Vagina (tissue), 2 donors: ENCODE results near the gene STXBP6.

Source experiments
- POLR2A ChIP-seq, 2 donors: fragments of 450-650 bp; IDR thresholded peaks; one replicate each; pipeline ENCODE4 v1.6.1; 2017; ENCODE audit warnings: antibody characterized with exemption in 2 of 2, mild to moderate bottlenecking in 2 of 2, moderate library complexity in 2 of 2
- TF ChIP-seq, protein P1 (sequence below), 3 experiments: fragments of 450-650 bp in 2 of 3; fragments of 200-600 bp in 1 of 3; sonication (generic) in 1 of 3; IDR thresholded peaks; one replicate each; pipeline ENCODE4 v1.5.1; 2017 to 2019; ENCODE audit warnings: antibody characterized with exemption in 3 of 3, mild to moderate bottlenecking in 2 of 3, moderate library complexity in 2 of 3

DNA sequence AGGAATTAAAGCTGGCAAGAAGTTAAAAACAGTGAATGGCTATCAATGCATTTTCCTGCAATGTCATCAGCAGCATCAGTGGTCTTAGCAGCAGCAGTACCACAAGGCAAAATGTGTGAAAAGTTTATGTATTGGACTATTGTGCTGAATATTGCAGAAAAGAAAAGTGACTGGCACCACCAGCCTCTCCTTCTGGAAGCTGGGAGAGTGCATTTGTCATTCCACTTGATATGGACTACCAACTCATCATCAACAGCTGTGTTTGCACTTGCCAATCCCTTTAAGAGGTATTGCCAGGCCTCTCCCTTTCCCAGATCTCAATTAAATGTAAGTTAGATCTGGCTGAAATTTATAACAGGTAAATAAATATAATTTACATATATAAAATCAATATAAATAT, 265.0 kb downstream of the STXBP6 start:
- TF ChIP-seq, protein P1, sequence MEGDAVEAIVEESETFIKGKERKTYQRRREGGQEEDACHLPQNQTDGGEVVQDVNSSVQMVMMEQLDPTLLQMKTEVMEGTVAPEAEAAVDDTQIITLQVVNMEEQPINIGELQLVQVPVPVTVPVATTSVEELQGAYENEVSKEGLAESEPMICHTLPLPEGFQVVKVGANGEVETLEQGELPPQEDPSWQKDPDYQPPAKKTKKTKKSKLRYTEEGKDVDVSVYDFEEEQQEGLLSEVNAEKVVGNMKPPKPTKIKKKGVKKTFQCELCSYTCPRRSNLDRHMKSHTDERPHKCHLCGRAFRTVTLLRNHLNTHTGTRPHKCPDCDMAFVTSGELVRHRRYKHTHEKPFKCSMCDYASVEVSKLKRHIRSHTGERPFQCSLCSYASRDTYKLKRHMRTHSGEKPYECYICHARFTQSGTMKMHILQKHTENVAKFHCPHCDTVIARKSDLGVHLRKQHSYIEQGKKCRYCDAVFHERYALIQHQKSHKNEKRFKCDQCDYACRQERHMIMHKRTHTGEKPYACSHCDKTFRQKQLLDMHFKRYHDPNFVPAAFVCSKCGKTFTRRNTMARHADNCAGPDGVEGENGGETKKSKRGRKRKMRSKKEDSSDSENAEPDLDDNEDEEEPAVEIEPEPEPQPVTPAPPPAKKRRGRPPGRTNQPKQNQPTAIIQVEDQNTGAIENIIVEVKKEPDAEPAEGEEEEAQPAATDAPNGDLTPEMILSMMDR (IDR thresholded peaks at IDR 0.05): no peak
- no peak for TF ChIP-seq POLR2A (IDR thresholded peaks at IDR 0.05)
